Stimulated activated CD4-positive, alpha-beta T cell treated with anti-CD3 and anti-CD28 coated beads, Interleukin-4, amount 100 ng/mL, for 24 hours (primary cell): Measurements from ENCODE around the gene FOXJ3.

ENCODE experiments used
- DNase-seq: peaks from one replicate; pipeline ENCODE4 v3.0.0-alpha.2; 2020

The FOXJ3 gene

GRCh38 chr1:42183210-42183956 lies 151.7 kb downstream of the FOXJ3 start:
- no peak for DNase-seq

GRCh38 chr1:42181687-42182086 lies 153.3 kb downstream of the FOXJ3 start:
- DNase-seq, result no peak

- no peak for DNase-seq
Measured at GRCh38 chr1:42179900-42180329, 155.1 kb downstream of the FOXJ3 start.

GRCh38 chr1:42179275-42179674 lies 155.8 kb downstream of the FOXJ3 start:
- no peak for DNase-seq

- DNase-seq, result no peak
Measured at GRCh38 chr1:42178249-42178648, 156.8 kb downstream of the FOXJ3 start.

- DNase-seq, result no peak
Measured at GRCh38 chr1:42177541-42177981, 157.5 kb downstream of the FOXJ3 start.

- peak; percentile 23 for DNase-seq
Measured at GRCh38 chr1:42176902-42177519, 158.0 kb downstream of the FOXJ3 start.

GRCh38 chr1:42175314-42176054 lies 159.6 kb downstream of the FOXJ3 start:
- DNase-seq, result no peak

- DNase-seq, result no peak
Measured at GRCh38 chr1:42173961-42174735, 160.9 kb downstream of the FOXJ3 start.

GRCh38 chr1:42173155-42173933 lies 161.7 kb downstream of the FOXJ3 start:
- DNase-seq, result peak; percentile 74

GRCh38 chr1:42172381-42173133 lies 162.5 kb downstream of the FOXJ3 start:
- no peak for DNase-seq

- DNase-seq, result no peak
Measured at GRCh38 chr1:42171679-42172266, 163.3 kb downstream of the FOXJ3 start.

GRCh38 chr1:42170779-42171621 lies 164.0 kb downstream of the FOXJ3 start:
- no peak for DNase-seq

GRCh38 chr1:42168763-42169162 lies 166.3 kb downstream of the FOXJ3 start:
- DNase-seq, result no peak

GRCh38 chr1:42168391-42168670 lies 166.7 kb downstream of the FOXJ3 start:
- DNase-seq, result no peak

GRCh38 chr1:42167611-42168390 lies 167.2 kb downstream of the FOXJ3 start:
- no peak for DNase-seq

GRCh38 chr1:42165511-42166210 lies 169.4 kb downstream of the FOXJ3 start:
- no peak for DNase-seq

- no peak for DNase-seq
Measured at GRCh38 chr1:42164551-42165420, 170.2 kb downstream of the FOXJ3 start, which contains the start of gene GUCA2A. Gene GUCA2A (minus strand): TSS chr1:42164745. CDS start chr1:42164712, 33 bp downstream.
